Stimulated activated memory B cell treated with anti-CD40 and anti-IgM and Interleukin-4, amounts not matched to agents 10 μg/mL and 1 μg/mL and 100 μg/mL, for 72 hours (primary cell): Measurements from ENCODE around the gene FGGY.

Experiments
- ATAC-seq: fragments of 150-1000 bp; cut with Tn5 transposase; 2 replicates; pipeline ENCODE4 v1.10.0; 2021
- H3K27ac Mint-ChIP-seq: one replicate; pipeline ENCODE4 v1.8.0; 2022; ENCODE audit warnings: mild to moderate bottlenecking, mixed read lengths
- H3K27me3 Mint-ChIP-seq: one replicate; pipeline ENCODE4 v1.8.0; 2022; ENCODE audit warnings: mixed read lengths
- H3K36me3 Mint-ChIP-seq: one replicate; pipeline ENCODE4 v1.8.0; 2022; ENCODE audit warnings: mixed read lengths
- H3K4me1 Mint-ChIP-seq: one replicate; pipeline ENCODE4 v1.8.0; 2022; ENCODE audit warnings: mixed read lengths
- H3K4me3 Mint-ChIP-seq: one replicate; pipeline ENCODE4 v1.8.0; 2022; ENCODE audit warnings: mild to moderate bottlenecking, moderate library complexity, mixed read lengths
- H3K9me3 Mint-ChIP-seq: one replicate; pipeline ENCODE4 v1.8.0; 2022; ENCODE audit warnings: mixed read lengths

The FGGY gene

DNA sequence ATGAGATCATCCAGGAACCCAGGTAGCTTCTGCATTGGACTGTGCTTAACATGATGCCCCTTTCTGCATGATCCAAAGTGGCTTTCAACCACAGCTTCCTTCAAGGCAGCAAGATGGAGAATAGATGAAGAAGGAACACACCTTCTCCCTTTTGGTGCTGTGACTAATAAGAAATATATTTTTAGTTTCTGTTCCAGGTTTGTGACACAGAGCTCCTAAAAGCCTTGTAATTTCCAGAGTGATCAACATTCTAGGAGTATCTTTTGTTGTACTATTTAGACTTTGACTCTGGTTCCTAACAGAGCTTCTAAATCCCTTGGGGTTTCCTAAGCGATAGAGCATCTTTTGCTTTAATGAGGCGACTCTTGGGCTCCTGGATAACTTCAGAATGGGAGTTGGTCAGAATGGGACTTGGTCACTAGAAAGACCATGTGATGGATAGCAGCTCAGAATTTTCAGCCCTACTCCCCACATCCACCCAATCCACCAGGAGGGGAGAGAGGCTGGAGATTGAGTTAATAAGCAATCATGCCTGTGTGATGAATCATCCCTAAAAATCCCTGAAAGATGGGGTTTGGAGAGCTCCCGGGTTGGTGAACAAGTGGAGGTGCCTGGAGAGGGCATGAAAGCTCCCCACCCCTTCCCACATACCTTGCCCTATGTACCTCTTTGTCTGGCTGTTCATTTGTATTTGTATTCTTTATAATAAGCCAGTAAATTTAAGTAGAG, 134.8 kb downstream of the FGGY start:
- Mint-ChIP-seq H3K4me1 (peaks cover 27% of the 10 kb centered on the region), H3K36me3 (peaks cover 6% of the 10 kb centered on the region), H3K4me3 (no peak overlapping the region), H3K9me3 (no peaks in the 10 kb centered on the region), H3K27me3 (no peaks in the 10 kb centered on the region), H3K27ac (peak overlapping the region; percentile 81)
- ATAC-seq, result no peak

DNA sequence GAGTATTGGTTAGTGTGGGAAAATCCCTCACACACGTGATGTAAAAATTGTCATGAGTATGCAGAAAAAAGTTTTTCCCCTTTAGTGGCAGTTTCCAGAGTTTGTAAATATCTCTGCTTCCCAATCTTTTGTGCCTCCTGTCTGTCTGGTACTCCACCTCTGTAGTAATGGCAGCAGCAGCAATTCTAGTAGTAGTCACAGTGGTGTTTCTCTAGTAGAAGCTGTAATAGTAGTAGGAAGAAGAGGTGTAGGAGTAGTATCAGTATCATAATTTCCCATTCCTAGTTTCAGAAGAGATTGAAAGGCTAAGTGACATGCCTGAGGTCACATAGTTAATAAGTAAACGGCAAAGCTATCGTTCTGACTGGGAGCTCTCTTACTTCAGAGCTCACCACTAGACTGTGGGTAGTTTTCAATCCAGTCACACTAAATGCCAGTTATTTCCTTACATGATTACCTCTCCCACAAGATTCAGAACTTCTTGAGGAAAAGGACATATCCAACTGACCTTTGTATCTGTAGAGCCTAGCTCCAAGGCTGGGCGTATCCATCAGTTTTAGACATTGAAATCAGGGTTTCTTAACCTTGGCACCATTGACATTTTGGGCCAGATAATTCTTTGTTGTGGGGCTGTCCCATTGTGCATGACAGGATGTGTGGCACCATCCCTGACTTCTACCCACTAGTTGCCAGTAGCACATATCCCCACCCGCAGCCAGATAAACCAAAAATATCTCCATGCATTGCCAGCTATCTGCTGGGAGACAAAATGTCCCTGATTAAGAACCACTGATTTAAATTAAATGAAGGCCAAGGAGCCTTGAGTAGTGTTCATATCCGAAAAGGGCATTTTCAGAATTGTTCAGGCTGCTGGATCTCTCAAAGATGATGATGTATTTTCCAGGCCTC, 135.9 kb downstream of the FGGY start:
- Mint-ChIP-seq H3K27ac (peak overlapping the region; percentile 81), H3K27me3 (no peaks in the 10 kb centered on the region), H3K4me3 (no peak overlapping the region), H3K36me3 (peaks cover under 1% of the 10 kb centered on the region), H3K9me3 (no peaks in the 10 kb centered on the region), H3K4me1 (peaks cover 30% of the 10 kb centered on the region)
- ATAC-seq, result peak; percentile 92

DNA sequence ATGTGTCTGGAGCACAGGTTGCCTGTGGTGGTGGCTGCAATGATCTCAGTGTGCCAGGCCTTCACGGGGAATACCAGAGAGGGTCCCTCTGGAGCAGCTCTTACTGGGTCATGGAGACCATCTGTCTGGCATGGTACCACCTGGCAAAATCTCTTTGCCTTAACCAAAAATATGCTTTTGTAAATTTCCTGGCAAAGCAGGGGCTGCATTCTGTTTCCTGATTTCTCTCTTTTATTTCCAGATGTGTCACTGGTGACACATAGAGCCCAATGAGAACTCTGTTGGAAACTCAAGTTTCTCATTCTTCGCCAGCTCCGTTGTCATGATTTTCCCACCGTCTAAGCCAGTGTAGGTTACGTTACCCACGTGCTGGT, 136.5 kb downstream of the FGGY start:
- Mint-ChIP-seq H3K27me3 (no peaks in the 10 kb centered on the region), H3K9me3 (no peaks in the 10 kb centered on the region), H3K36me3 (no peaks in the 10 kb centered on the region), H3K4me3 (no peak overlapping the region), H3K4me1 (peaks cover 30% of the 10 kb centered on the region), H3K27ac (peak overlapping the region; percentile 81)
- no peak for ATAC-seq

DNA sequence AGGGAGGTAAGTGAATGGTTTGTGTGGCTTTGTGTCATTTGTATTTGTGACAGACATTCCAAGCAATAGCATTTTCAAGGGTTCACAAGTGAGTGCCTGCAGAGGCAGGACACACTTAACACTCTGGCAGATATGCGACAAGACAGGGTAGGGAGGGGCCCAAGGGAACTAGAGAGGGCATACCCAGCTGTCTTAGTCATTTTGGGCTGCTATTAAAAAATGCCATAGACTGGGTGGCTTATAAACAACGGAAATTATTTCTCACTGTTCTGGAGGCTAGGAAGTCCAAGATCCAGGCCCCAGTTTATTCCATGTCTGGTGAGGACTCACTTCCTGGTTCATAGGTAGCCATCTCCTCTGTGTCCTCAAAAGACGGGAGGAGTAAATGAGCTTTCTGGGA, 137.4 kb downstream of the FGGY start:
- H3K27ac Mint-ChIP-seq, result peak overlapping the region; percentile 81
- no peak for ATAC-seq
- H3K4me1 Mint-ChIP-seq, result peaks cover 30% of the 10 kb centered on the region
- no peak overlapping the region for H3K4me3 Mint-ChIP-seq
- peaks cover under 1% of the 10 kb centered on the region for H3K36me3 Mint-ChIP-seq
- no peaks in the 10 kb centered on the region for H3K27me3 Mint-ChIP-seq
- H3K9me3 Mint-ChIP-seq, result no peaks in the 10 kb centered on the region

DNA sequence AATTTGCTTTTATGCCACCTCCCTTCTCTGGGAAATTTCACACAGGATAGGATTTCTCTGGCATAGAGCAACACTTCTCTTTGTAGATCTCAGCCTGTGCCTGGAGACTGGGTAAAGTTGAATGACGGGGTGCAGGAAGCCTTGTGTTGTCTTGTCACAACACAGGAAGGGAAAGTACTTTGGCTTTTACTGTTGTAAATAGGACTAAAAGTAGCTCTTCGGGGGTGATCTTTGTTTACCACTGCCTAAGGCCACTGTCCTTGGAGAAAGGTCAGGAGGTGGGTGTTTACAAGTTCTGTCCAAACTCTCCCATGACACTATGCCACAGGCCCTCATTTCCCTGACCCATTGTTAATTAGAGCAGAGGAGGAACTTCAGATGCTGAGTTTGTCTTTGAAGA, 139.7 kb downstream of the FGGY start:
- no peaks in the 10 kb centered on the region for H3K27me3 Mint-ChIP-seq
- H3K27ac Mint-ChIP-seq, result peak overlapping the region; percentile 15
- no peaks in the 10 kb centered on the region for H3K9me3 Mint-ChIP-seq
- peaks cover 6% of the 10 kb centered on the region for H3K36me3 Mint-ChIP-seq
- H3K4me1 Mint-ChIP-seq, result peaks cover 30% of the 10 kb centered on the region
- no peak overlapping the region for H3K4me3 Mint-ChIP-seq
- no peak for ATAC-seq

DNA sequence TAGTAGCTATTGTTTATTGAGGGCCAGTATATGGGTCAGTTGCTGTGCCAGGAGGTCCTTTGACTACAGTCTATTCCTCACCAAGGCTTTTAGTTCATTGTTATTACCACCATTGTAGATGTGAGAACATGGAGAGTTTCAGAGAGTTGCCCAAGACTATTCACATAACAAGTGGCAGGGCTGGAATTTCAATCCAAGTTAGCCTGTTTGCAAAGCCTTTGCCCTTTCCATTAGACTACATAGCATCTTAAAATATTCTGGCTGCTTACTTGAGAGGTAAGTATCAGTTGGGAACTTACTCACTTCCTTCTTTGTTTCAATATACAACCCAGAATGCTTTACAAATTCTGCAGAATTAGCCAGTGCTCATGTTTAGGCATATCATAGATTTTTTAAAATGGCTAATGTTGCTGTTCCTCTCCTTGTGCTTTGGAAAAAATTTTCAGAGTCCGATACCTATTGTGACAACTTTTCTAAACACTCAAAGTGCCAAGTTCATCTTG, 141.2 kb downstream of the FGGY start:
- Mint-ChIP-seq H3K36me3 (peaks cover 14% of the 10 kb centered on the region), H3K4me3 (no peak overlapping the region), H3K27ac (no peak overlapping the region), H3K4me1 (peaks cover 17% of the 10 kb centered on the region), H3K27me3 (no peaks in the 10 kb centered on the region), H3K9me3 (no peaks in the 10 kb centered on the region)
- no peak for ATAC-seq

DNA sequence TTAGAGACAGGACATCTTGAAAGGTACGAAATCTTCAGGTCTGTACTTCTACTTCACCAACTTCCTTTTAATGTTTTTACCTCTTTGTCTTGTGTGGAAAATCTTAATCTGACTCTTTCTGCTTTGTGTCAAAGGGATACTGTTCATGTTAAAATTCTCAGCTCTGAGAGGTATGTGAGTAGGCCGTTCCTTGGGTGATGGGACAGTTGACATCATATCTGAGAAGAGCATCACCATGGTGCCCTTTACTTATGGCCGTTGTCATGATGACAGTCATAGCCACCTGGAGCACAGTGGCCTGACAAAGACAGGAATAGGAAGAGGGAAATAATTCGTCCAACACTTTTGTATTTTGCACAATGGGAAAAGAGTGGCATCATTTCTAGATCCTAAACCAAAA, 145.6 kb downstream of the FGGY start:
- H3K4me1 Mint-ChIP-seq, result peaks cover 8% of the 10 kb centered on the region
- no peak for ATAC-seq
- no peak overlapping the region for H3K27ac Mint-ChIP-seq

DNA sequence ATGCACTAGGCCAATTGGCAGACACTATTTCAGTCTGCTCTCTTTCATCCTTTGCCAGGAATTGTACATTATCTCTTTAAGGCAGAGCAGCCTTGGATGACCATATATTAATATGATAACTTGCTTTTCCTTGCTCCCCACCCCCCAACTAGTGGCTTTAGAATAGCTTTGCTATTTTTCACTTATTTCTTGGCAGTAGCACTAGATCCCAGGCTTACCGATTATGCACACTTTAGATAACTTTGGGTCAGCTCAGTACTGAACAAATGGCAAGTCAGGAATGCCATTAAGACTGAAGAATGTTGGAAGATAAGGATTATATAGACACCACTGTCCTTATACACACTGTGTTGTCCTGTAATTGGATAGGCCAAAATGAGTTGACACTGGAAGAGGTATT, 146.4 kb downstream of the FGGY start:
- Mint-ChIP-seq H3K4me1 (peaks cover 8% of the 10 kb centered on the region), H3K36me3 (peaks cover 19% of the 10 kb centered on the region), H3K9me3 (peaks cover 3% of the 10 kb centered on the region), H3K4me3 (no peak overlapping the region), H3K27ac (no peak overlapping the region), H3K27me3 (no peaks in the 10 kb centered on the region)
- no peak for ATAC-seq

More for the DNA sequence above, 145.6 kb downstream of the FGGY start:
- peaks cover 14% of the 10 kb centered on the region for H3K36me3 Mint-ChIP-seq
- H3K4me3 Mint-ChIP-seq, result no peak overlapping the region
- no peaks in the 10 kb centered on the region for H3K27me3 Mint-ChIP-seq
- H3K9me3 Mint-ChIP-seq, result no peaks in the 10 kb centered on the region

DNA sequence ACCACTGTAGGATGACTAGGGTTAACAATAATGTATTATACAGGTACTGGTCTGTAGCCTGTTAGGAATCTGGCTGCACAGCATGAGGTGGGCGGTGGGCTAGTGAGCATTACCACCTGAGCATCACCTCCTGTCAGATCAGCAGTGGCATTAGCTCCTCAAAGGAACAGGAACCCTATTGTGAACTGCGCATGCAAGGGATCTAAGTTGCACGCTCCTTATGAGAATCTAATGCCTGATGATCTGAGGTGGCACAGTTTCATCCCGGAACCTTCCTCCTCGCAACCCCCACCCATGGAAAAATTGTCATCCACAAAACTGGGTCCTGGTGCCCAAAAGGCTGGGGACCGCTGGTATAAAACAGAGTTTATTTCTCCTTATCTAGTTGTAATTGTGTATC, 147.6 kb downstream of the FGGY start:
- no peaks in the 10 kb centered on the region for H3K27me3 Mint-ChIP-seq
- H3K27ac Mint-ChIP-seq, result no peak overlapping the region
- H3K9me3 Mint-ChIP-seq, result peaks cover 3% of the 10 kb centered on the region
- H3K36me3 Mint-ChIP-seq, result peaks cover 17% of the 10 kb centered on the region
- no peak for ATAC-seq
- H3K4me3 Mint-ChIP-seq, result no peak overlapping the region
- peaks cover 8% of the 10 kb centered on the region for H3K4me1 Mint-ChIP-seq

DNA sequence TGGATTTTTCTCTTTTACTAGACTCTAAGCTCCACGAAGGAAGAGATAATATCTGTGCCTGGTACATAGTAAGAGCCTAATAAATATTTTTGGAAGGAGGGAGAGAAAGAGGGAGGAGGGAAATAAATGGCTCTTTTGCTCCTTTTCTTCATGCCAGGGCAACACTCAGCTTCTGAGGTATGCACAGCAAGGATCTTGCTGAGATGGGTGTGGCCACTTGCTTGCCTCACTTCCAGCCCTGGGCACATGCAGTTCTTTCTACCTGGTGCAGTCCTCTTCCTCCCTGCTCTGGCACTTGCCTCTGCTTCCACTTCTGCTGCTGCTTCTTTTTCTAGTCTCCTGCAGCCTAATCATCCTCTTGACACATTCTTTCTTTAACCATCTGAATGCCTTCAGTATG, 148.1 kb downstream of the FGGY start:
- peaks cover 13% of the 10 kb centered on the region for H3K36me3 Mint-ChIP-seq
- peak overlapping the region; percentile 9 for H3K27ac Mint-ChIP-seq
- H3K4me3 Mint-ChIP-seq, result no peak overlapping the region
- peaks cover 3% of the 10 kb centered on the region for H3K9me3 Mint-ChIP-seq
- no peak for ATAC-seq
- H3K27me3 Mint-ChIP-seq, result no peaks in the 10 kb centered on the region
- peaks cover 8% of the 10 kb centered on the region for H3K4me1 Mint-ChIP-seq

DNA sequence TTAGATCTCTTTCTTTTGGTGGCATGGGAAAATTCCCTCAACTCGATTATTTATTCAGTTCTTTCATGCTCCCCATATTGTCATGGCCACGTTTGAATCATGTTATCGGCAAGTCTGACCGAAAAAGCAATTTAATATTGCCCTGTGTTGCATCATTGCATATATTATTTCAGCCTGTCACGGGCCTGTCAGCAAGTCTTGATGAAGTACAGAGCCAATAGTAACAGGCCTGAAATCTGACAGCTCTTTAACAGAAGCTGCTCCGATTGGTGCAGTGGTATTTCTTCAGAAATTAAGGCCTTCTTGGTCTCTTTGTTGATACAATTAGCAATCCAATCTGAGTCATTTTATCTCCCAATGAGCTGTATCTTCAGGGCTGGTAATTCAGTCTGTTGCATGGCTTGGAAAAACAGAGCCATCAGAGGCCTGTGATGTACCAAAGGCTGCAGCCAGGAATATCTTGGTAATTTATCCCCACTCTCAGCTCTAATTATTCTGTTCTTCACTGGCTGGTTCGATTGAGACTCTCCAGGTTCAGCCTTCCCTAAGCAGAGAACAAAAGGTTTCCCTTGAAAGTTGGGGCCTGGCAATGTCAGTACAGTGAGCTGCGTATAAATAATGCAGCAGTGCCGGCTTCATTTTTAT, 149.5 kb downstream of the FGGY start:
- Mint-ChIP-seq H3K27ac (no peak overlapping the region), H3K27me3 (no peaks in the 10 kb centered on the region), H3K36me3 (peaks cover 13% of the 10 kb centered on the region), H3K4me3 (no peak overlapping the region), H3K4me1 (peaks cover 8% of the 10 kb centered on the region), H3K9me3 (peaks cover 3% of the 10 kb centered on the region)
- ATAC-seq, result no peak

DNA sequence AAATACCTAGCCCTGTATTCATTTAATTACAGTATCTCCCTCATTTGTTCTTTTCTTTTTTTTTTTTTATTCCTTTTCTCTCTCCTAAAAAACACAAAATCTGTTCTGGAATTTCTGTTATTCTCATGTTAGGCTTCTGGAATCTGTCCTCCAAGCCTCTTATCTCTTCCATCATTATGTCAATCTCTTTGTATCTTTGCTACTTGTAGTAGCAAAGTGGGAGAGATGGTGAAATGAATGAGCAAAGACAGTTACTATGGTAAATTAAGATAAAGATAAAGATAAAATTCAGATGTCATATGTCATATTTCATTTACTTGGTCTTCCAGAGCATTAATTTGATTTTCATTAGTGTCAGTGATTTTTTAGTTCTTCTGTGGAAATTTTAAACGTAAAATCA, 155.1 kb downstream of the FGGY start:
- Mint-ChIP-seq H3K4me3 (no peak overlapping the region), H3K4me1 (peaks cover 7% of the 10 kb centered on the region), H3K27ac (no peak overlapping the region), H3K9me3 (peaks cover 3% of the 10 kb centered on the region), H3K27me3 (no peaks in the 10 kb centered on the region), H3K36me3 (peaks cover 25% of the 10 kb centered on the region)
- no peak for ATAC-seq

DNA sequence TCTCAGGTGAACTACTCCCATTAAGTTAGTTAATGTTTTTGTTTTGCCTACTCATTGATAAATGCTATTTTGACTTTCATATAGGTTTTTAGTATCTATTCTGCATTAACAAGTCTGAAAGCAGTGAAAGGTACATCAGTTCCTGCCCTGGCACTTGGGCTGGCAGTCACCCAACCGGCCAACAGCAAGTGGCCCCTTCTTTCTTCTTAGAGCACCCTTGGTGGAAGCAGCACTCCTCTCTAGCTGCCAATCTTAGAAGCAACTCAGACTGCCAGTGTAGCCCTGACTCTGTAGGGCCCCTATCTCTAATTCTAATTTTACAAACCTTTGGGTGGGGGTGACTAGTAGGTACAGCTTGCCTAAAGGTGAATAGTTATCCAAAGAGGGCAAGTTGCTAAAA, 155.7 kb downstream of the FGGY start:
- Mint-ChIP-seq H3K36me3 (peaks cover 30% of the 10 kb centered on the region), H3K9me3 (peaks cover 3% of the 10 kb centered on the region), H3K27ac (no peak overlapping the region), H3K4me1 (peaks cover 7% of the 10 kb centered on the region), H3K27me3 (no peaks in the 10 kb centered on the region), H3K4me3 (no peak overlapping the region)
- no peak for ATAC-seq

DNA sequence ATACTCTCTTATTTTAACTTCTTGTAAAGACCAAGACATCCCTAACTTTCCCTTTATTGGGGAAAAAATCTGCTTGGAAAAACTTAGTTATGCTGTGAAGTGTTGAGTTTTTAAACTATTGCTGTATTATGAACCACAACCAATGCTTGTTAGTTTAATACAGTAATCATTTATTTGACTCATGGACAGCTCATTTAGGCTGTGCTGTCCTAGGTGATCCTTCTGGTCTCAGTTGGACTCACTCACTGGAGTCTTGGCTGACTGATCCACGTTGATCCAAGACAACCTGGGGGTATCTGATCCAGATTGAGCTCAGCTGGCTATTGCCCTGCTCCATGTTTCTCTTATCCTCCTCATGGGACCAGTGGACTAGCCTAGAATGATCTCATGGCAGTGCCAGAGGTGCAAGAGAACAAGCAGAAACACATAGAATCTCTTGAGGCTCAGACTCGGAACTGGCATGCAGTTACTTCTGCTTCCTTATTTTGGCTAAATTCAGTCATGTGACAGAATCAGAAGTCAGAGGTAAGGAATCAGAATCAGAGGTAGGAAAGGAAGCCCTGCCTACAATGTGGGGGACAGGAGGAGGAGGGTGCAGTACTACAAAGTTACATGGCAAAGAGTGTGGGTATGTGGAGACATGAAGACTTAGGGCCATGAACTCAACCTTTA, 156.5 kb downstream of the FGGY start:
- peaks cover 25% of the 10 kb centered on the region for H3K36me3 Mint-ChIP-seq
- H3K9me3 Mint-ChIP-seq, result no peaks in the 10 kb centered on the region
- peak; percentile 43 for ATAC-seq
- peak overlapping the region; percentile 22 for H3K27ac Mint-ChIP-seq
- H3K4me3 Mint-ChIP-seq, result no peak overlapping the region
- no peaks in the 10 kb centered on the region for H3K27me3 Mint-ChIP-seq
- peaks cover 7% of the 10 kb centered on the region for H3K4me1 Mint-ChIP-seq

DNA sequence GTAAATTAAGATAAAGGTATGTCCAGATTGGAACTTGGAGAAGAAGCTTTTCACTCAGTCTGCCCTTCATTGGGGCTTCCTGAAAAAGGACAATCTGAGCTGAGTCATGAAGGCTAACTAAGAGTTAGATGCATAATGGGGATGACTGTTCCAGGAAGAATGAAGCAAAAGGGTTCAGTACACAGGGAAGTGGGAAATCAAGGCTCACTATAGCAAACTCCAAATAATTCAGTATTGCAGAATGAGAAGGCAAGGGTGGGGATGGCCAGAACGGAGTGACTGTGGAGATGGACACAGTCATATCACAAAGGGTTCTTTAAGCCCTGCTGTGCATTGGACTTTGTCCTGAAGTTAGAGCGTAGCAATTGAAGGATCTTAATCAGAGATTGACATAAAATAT, 158.3 kb downstream of the FGGY start:
- H3K9me3 Mint-ChIP-seq, result peaks cover 4% of the 10 kb centered on the region
- peaks cover 33% of the 10 kb centered on the region for H3K36me3 Mint-ChIP-seq
- no peak overlapping the region for H3K27ac Mint-ChIP-seq
- no peak for ATAC-seq
- peaks cover 7% of the 10 kb centered on the region for H3K4me1 Mint-ChIP-seq
- H3K4me3 Mint-ChIP-seq, result no peak overlapping the region
- H3K27me3 Mint-ChIP-seq, result no peaks in the 10 kb centered on the region
